Measurements from ENCODE around the gene SEC61A1. TPM values are rescaled to one million over a fixed set of nuclear protein-coding genes. Genes with fewer than 3 reads are reported as not detected.

The SEC61A1 gene
- total and polyA plus RNA-seq, 4 experiments from 2014 or later: 156 to 212 (median 192) TPM

- peaks cover 39 to 54% (median 41%) of the 10 kb centered on the region in 4 donors for H3K4me1 Mint-ChIP-seq
- H3K9me3 Mint-ChIP-seq: peaks cover 0 to 1% (median 0%) of the 10 kb centered on the region in 8 donors
- Histone ChIP-seq H3K27ac (ENCODE audit: low read depth, low read length) (no peak overlapping the region), H3K9me3 (ENCODE audit: control insufficient read depth in 1 of 2, low read length in 2 of 2) (no peaks in the 10 kb centered on the region), H3K4me3 (ENCODE audit: low read length in 2 of 2) (no peak overlapping the region), H3K4me1 (ENCODE audit: insufficient read depth, low read length) (peaks cover 35% of the 10 kb centered on the region), H3K27me3 (ENCODE audit: insufficient read depth, low read length) (no peaks in the 10 kb centered on the region), H3K36me3 (ENCODE audit: insufficient read depth, low read length) (peaks cover 38% of the 10 kb centered on the region)
- ChIA-PET CTCF (ENCODE audit: partially characterized antibody) (interaction anchor here (1.2 to 3.5 kb wide), 4 partner anchors 11 to 481 kb away, joined by 5 to 30 read pairs (median 6); no protein-coding TSS in a partner anchor), POLR2A (ENCODE audit: partially characterized antibody) (no interaction called here)
- H3K27ac Mint-ChIP-seq: no peak overlapping the region
- DNase-seq: no peak
- peaks cover 28 to 78% of the 10 kb centered on the region in 2 donors for H3K36me3 Mint-ChIP-seq
- intact Hi-C loops (cut with micrococcal nuclease): loop anchor here (10.0 kb wide), 2 partner anchors 1071 to 1581 kb away; partner anchors contain the start of genes PLXNA1 and ZXDC
- H3K27me3 Mint-ChIP-seq: no peaks in the 10 kb centered on the region
- no peak overlapping the region for H3K4me3 Mint-ChIP-seq
These were observed 4.0 kb downstream of the SEC61A1 start for GRCh38 chr3:128056258-128056657.

- H3K9me3 Mint-ChIP-seq: no peaks in the 10 kb centered on the region
- CTCF ChIA-PET (ENCODE audit: partially characterized antibody): interaction anchor here (1.0 kb wide), 1 partner anchor 19 kb away, joined by 3 read pairs; no protein-coding TSS in a partner anchor
These were observed 8.5 kb downstream of the SEC61A1 start for GRCh38 chr3:128060473-128061381.

DNA sequence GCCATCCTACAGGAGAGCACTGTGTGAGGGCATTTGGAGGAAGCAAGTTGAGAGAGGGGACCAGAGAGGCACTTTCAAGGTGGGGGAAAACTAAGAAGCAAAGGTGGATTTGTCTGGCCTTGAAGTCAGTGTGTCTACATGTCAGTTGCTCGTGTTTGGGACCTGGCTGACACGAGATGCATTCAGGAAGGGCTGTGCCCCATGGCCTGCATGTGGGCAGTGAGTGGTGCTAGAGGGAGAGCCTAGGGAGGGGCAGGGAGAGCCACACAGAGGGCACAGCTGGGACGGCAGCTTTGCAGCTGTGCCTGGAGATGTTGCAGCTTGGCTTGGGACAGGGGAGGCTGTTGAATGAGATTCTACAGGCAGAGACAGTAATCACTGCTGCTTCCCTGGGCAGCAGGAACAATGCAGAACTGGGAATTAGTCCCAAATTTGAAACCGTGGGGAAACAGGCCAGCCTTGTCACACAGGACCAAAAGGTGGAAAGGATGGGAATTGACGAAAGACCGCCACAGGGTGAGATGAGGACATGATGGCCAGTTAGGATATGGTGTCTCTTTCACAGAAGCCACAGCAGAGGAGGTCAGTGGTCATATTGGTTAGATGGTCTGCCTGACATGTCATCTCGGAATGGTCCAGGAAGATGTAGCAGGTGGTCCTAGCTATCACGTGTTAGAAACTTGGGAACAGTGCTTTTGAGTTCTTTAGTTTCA is 10.0 kb downstream of the SEC61A1 start:
- H3K36me3 ChIP-seq (ENCODE audit: insufficient read depth, low read length): peaks cover 82% of the 10 kb centered on the region
- POLR2A ChIA-PET (ENCODE audit: partially characterized antibody): no interaction called here
- peaks cover 12 to 19% (median 13%) of the 10 kb centered on the region in 4 donors for H3K4me1 Mint-ChIP-seq
- peak overlapping the region in 5 of 7 donors; percentile 11 to 68 (median 37) for H3K27ac Mint-ChIP-seq
- H3K4me1 ChIP-seq (ENCODE audit: insufficient read depth, low read length): no peaks in the 10 kb centered on the region
- intact Hi-C loops (cut with micrococcal nuclease): no loop called here
- no peaks in the 10 kb centered on the region for H3K9me3 ChIP-seq (ENCODE audit: control insufficient read depth in 1 of 2, low read length in 2 of 2)
- CTCF ChIA-PET (ENCODE audit: partially characterized antibody): no interaction called here
- H3K27me3 Mint-ChIP-seq: no peaks in the 10 kb centered on the region
- no peak overlapping the region for H3K27ac ChIP-seq (ENCODE audit: low read depth, low read length)
- H3K4me3 Mint-ChIP-seq: peak overlapping the region in 1 of 8 donors; percentile 31
- peaks cover 64 to 82% of the 10 kb centered on the region in 2 donors for H3K36me3 Mint-ChIP-seq
- no peaks in the 10 kb centered on the region for H3K27me3 ChIP-seq (ENCODE audit: insufficient read depth, low read length)
- DNase-seq: no peak
- no peaks in the 10 kb centered on the region for H3K9me3 Mint-ChIP-seq
- no peak overlapping the region for H3K4me3 ChIP-seq (ENCODE audit: low read length in 2 of 2)

More at GRCh38 chr3:128060473-128061381, 8.5 kb downstream of the SEC61A1 start:
- Mint-ChIP-seq H3K36me3 (peaks cover 61 to 83% of the 10 kb centered on the region in 2 donors), H3K27me3 (no peaks in the 10 kb centered on the region), H3K4me1 (peaks cover 14 to 22% (median 19%) of the 10 kb centered on the region in 4 donors), H3K4me3 (no peak overlapping the region), H3K27ac (no peak overlapping the region)
- intact Hi-C loops (cut with micrococcal nuclease): no loop called here
- H3K27me3 ChIP-seq (ENCODE audit: insufficient read depth, low read length): no peaks in the 10 kb centered on the region
- no peak overlapping the region for H3K27ac ChIP-seq (ENCODE audit: low read depth, low read length)
- H3K4me1 ChIP-seq (ENCODE audit: insufficient read depth, low read length): peaks cover 1% of the 10 kb centered on the region
- no peak for DNase-seq
- H3K4me3 ChIP-seq (ENCODE audit: low read length in 2 of 2): no peak overlapping the region
- POLR2A ChIA-PET (ENCODE audit: partially characterized antibody): no interaction called here
- H3K9me3 ChIP-seq (ENCODE audit: control insufficient read depth in 1 of 2, low read length in 2 of 2): no peaks in the 10 kb centered on the region
- H3K36me3 ChIP-seq (ENCODE audit: insufficient read depth, low read length): peaks cover 77% of the 10 kb centered on the region

- ChIA-PET POLR2A (ENCODE audit: partially characterized antibody) (interaction anchor here (0.9 kb wide), 1 partner anchor 10 kb away, joined by 4 read pairs; no protein-coding TSS in a partner anchor), CTCF (ENCODE audit: partially characterized antibody) (interaction anchor here (1.2 kb wide), 1 partner anchor 11 kb away, joined by 3 read pairs; the partner anchor contains the start of gene SEC61A1)
- no peaks in the 10 kb centered on the region for H3K9me3 ChIP-seq (ENCODE audit: control insufficient read depth in 1 of 2, low read length in 2 of 2)
- no peak overlapping the region for H3K27ac ChIP-seq (ENCODE audit: low read depth, low read length)
- no peaks in the 10 kb centered on the region for H3K4me1 ChIP-seq (ENCODE audit: insufficient read depth, low read length)
- Mint-ChIP-seq H3K4me3 (no peak overlapping the region), H3K9me3 (no peaks in the 10 kb centered on the region), H3K27ac (peak overlapping the region in 2 of 7 donors; percentile 27 to 80), H3K27me3 (no peaks in the 10 kb centered on the region), H3K36me3 (peaks cover 79 to 90% of the 10 kb centered on the region in 2 donors), H3K4me1 (peaks cover 11 to 19% (median 14%) of the 10 kb centered on the region in 4 donors)
- intact Hi-C loops (cut with micrococcal nuclease): no loop called here
- no peaks in the 10 kb centered on the region for H3K27me3 ChIP-seq (ENCODE audit: insufficient read depth, low read length)
- H3K36me3 ChIP-seq (ENCODE audit: insufficient read depth, low read length): peaks cover 92% of the 10 kb centered on the region
- no peak for DNase-seq
- no peak overlapping the region for H3K4me3 ChIP-seq (ENCODE audit: low read length in 2 of 2)
These were observed 11.6 kb downstream of the SEC61A1 start for GRCh38 chr3:128063865-128064264.

GRCh38 chr3:128064962-128065361 is 12.7 kb downstream of the SEC61A1 start:
- intact Hi-C loops (cut with micrococcal nuclease): no loop called here
- Histone ChIP-seq H3K9me3 (ENCODE audit: control insufficient read depth in 1 of 2, low read length in 2 of 2) (no peaks in the 10 kb centered on the region), H3K27me3 (ENCODE audit: insufficient read depth, low read length) (no peaks in the 10 kb centered on the region), H3K36me3 (ENCODE audit: insufficient read depth, low read length) (peaks cover 91% of the 10 kb centered on the region), H3K27ac (ENCODE audit: low read depth, low read length) (no peak overlapping the region), H3K4me1 (ENCODE audit: insufficient read depth, low read length) (no peaks in the 10 kb centered on the region), H3K4me3 (ENCODE audit: low read length in 2 of 2) (no peak overlapping the region)
- no peak for DNase-seq
- CTCF ChIA-PET (ENCODE audit: partially characterized antibody): interaction anchor here (1.1 to 5.7 kb wide), 4 partner anchors 8 to 69 kb away, joined by 4 to 30 read pairs (median 7); partner anchors contain the start of gene SEC61A1
- POLR2A ChIA-PET (ENCODE audit: partially characterized antibody): no interaction called here
- Mint-ChIP-seq H3K9me3 (no peaks in the 10 kb centered on the region), H3K4me1 (peaks cover 9 to 19% (median 14%) of the 10 kb centered on the region in 4 donors), H3K27me3 (no peaks in the 10 kb centered on the region), H3K4me3 (no peak overlapping the region), H3K27ac (peak overlapping the region in 2 of 7 donors; percentile 37 to 49), H3K36me3 (peaks cover 74 to 91% of the 10 kb centered on the region in 2 donors)

- Histone ChIP-seq H3K27ac (ENCODE audit: low read depth, low read length) (no peak overlapping the region), H3K9me3 (ENCODE audit: control insufficient read depth in 1 of 2, low read length in 2 of 2) (no peaks in the 10 kb centered on the region), H3K36me3 (ENCODE audit: insufficient read depth, low read length) (peaks cover 89% of the 10 kb centered on the region), H3K4me3 (ENCODE audit: low read length in 2 of 2) (no peak overlapping the region), H3K4me1 (ENCODE audit: insufficient read depth, low read length) (no peaks in the 10 kb centered on the region), H3K27me3 (ENCODE audit: insufficient read depth, low read length) (no peaks in the 10 kb centered on the region)
- no peaks in the 10 kb centered on the region for H3K27me3 Mint-ChIP-seq
- intact Hi-C loops (cut with micrococcal nuclease): no loop called here
- no peak overlapping the region for H3K27ac Mint-ChIP-seq
- H3K4me1 Mint-ChIP-seq: peaks cover 9 to 19% (median 13%) of the 10 kb centered on the region in 4 donors
- H3K36me3 Mint-ChIP-seq: peaks cover 72 to 90% of the 10 kb centered on the region in 2 donors
- no peaks in the 10 kb centered on the region for H3K9me3 Mint-ChIP-seq
- CTCF ChIA-PET (ENCODE audit: partially characterized antibody): interaction anchor here (1.0 to 5.7 kb wide), 8 partner anchors 8 to 68 kb away, joined by 3 to 30 read pairs (median 4); partner anchors contain the start of gene SEC61A1
- no peak for DNase-seq
- POLR2A ChIA-PET (ENCODE audit: partially characterized antibody): interaction anchor here (1.1 kb wide), 1 partner anchor 8 kb away, joined by 3 read pairs; no protein-coding TSS in a partner anchor
- no peak overlapping the region for H3K4me3 Mint-ChIP-seq
These were observed 13.9 kb downstream of the SEC61A1 start for GRCh38 chr3:128066114-128066513.
